ENCODE data around the gene FAM135A.

DNA sequence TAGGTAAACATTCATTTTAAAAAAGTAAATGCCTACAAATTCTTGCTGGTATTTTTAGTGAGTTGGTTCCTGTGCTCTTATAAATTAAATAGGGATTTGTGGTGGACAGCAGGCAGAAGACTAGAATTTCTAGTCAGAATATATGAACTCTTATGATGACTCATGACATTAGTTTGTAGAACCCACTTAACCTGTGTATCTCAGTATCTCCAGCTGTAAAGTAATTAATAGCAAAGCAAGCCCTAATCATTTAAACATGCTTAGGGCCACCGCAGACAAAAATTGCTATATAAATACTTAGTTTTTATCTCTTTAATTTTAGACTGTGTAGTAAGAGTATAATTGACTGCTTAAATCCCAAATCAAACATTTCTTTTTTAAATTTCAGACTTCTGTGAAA, 2.4 kb downstream of the FAM135A start:
- TF ChIP-seq EZH2phosphoT487 (IDR thresholded peaks at IDR 0.05; ENCODE audit: insufficient read depth, low read depth) (no peak), EZH2 (IDR thresholded peaks at IDR 0.05; ENCODE audit: insufficient read depth, poor library complexity, severe bottlenecking) (no peak)

Measured in GM23248 (cell line).